Thoracic aorta (tissue), 2 donors: ENCODE results near the gene IKBKE. TPM values are rescaled to one million over a fixed set of nuclear protein-coding genes. Genes with fewer than 3 reads are reported as not detected.

Source experiments
- ATAC-seq: fragments of 150-250 bp; one replicate; pipeline ENCODE4 v1.8.0; 2017; ENCODE audit warnings: low read depth; ENCODE audit not compliant: insufficient number of reproducible peaks, low FRiP score
- DNase-seq: peaks from one replicate; pipeline ENCODE4 v3.0.0-alpha.2; 2020; ENCODE audit warnings: low spot score
- H3K27ac ChIP-seq, 2 donors: fragments of 200-600 bp; sonication (generic); 1 replicate in 1 of 2; 2 replicates in 1 of 2; pipeline ENCODE4 v1.5.1; 2016; ENCODE audit warnings: mild to moderate bottlenecking in 2 of 2, moderate library complexity in 2 of 2
- H3K27me3 ChIP-seq: fragments of 200-600 bp; sonication (generic); replicated peaks from 2 replicates; pipeline ENCODE4 v1.6.0; 2016; ENCODE audit warnings: mild to moderate bottlenecking; ENCODE audit not compliant: insufficient read depth
- H3K36me3 ChIP-seq: fragments of 200-600 bp; sonication (generic); one replicate; pipeline ENCODE4 v1.5.1; 2016
- H3K4me1 ChIP-seq, 2 donors: fragments of 200-600 bp; sonication (generic); 1 replicate in 1 of 2; 2 replicates in 1 of 2; pipeline versions ENCODE4 v1.5.1 to v1.6.0; 2016; ENCODE audit warnings: low read depth in 2 of 2, mild to moderate bottlenecking in 1 of 2; ENCODE audit not compliant: control insufficient read depth in 1 of 2
- H3K4me3 ChIP-seq: fragments of 200-600 bp; sonication (generic); 2 replicates; pipeline ENCODE4 v1.5.1; 2016; ENCODE audit warnings: mild to moderate bottlenecking
- H3K9me3 ChIP-seq: fragments of 200-600 bp; sonication (generic); 2 replicates; pipeline ENCODE4 v1.5.1; 2016
- total RNA-seq, 2 donors: library from RNA; depleted of rRNA; stranded (reverse); fragments of >200 nt; gene quantifications; one replicate each; pipeline versions ENCODE4 v1.1.0 to v1.2.3, GENCODE V29; 2016
- TF ChIP-seq, protein P1 (sequence below): fragments of 200-600 bp; sonication (generic); IDR thresholded peaks from one replicate; pipeline ENCODE4 v1.5.1; 2019; ENCODE audit warnings: antibody characterized with exemption

Gene IKBKE
- total RNA-seq, 2 donors from 2014 or later = 5.8 to 16.1 TPM

GRCh38 chr1:206451134-206451686, 19.1 kb upstream of the IKBKE start:
- no peak for ATAC-seq
- Histone ChIP-seq H3K4me1 (peaks cover 0 to under 1% of the 10 kb centered on the region in 2 donors), H3K27me3 (no peaks in the 10 kb centered on the region), H3K27ac (no peak overlapping the region), H3K4me3 (no peak overlapping the region), H3K9me3 (no peaks in the 10 kb centered on the region), H3K36me3 (peaks cover 33% of the 10 kb centered on the region)
- DNase-seq = no peak
- TF ChIP-seq, protein P1, sequence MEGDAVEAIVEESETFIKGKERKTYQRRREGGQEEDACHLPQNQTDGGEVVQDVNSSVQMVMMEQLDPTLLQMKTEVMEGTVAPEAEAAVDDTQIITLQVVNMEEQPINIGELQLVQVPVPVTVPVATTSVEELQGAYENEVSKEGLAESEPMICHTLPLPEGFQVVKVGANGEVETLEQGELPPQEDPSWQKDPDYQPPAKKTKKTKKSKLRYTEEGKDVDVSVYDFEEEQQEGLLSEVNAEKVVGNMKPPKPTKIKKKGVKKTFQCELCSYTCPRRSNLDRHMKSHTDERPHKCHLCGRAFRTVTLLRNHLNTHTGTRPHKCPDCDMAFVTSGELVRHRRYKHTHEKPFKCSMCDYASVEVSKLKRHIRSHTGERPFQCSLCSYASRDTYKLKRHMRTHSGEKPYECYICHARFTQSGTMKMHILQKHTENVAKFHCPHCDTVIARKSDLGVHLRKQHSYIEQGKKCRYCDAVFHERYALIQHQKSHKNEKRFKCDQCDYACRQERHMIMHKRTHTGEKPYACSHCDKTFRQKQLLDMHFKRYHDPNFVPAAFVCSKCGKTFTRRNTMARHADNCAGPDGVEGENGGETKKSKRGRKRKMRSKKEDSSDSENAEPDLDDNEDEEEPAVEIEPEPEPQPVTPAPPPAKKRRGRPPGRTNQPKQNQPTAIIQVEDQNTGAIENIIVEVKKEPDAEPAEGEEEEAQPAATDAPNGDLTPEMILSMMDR = no peak

DNA sequence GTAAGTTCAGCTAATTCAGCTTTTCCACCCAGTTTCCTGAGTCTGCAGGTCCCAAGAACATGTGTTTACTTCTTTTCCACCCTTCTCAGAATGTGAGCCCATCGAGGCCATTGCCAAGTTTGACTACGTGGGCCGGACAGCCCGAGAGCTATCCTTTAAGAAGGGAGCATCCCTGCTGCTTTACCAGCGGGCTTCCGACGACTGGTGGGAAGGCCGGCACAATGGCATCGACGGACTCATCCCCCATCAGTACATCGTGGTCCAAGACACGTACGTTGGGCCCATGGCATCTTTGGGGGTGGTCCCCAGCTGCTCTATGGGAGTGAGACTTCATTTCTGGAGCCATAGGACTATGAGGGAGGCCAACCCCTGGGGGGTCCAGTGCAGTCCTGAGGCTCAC, 17.2 kb upstream of the IKBKE start:
- TF ChIP-seq, protein P1 = no peak
- Histone ChIP-seq H3K27me3 (no peaks in the 10 kb centered on the region), H3K36me3 (peaks cover 30% of the 10 kb centered on the region), H3K9me3 (no peaks in the 10 kb centered on the region), H3K4me3 (no peak overlapping the region), H3K27ac (no peak overlapping the region), H3K4me1 (peaks cover 0 to 4% of the 10 kb centered on the region in 2 donors)
- DNase-seq (no peak), ATAC-seq (no peak)

DNA sequence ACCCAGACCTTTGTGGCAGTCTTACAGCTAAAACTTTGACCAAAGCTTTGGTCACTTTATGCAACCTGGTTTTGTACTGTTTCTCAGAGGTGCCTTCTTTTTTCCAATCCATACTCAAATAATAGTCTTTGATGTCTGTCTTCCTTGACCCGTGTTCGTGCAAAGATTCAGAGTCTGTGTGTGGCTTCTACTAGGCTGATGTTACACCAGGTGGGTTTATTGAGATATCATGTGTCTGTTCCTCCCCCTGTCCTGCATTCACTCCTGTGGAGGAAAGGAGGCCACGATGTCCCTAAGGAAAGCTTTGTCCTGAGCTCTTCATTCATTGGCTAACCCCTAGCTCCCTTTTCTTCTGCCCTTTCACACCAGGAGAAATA, 15.0 kb upstream of the IKBKE start:
- Histone ChIP-seq H3K4me3 (no peak overlapping the region), H3K36me3 (peaks cover 30% of the 10 kb centered on the region), H3K27me3 (no peaks in the 10 kb centered on the region), H3K9me3 (no peaks in the 10 kb centered on the region), H3K4me1 (peaks cover 0 to 4% of the 10 kb centered on the region in 2 donors), H3K27ac (no peak overlapping the region)
- ATAC-seq (no peak), DNase-seq (no peak)
- TF ChIP-seq, protein P1 = no peak

DNA sequence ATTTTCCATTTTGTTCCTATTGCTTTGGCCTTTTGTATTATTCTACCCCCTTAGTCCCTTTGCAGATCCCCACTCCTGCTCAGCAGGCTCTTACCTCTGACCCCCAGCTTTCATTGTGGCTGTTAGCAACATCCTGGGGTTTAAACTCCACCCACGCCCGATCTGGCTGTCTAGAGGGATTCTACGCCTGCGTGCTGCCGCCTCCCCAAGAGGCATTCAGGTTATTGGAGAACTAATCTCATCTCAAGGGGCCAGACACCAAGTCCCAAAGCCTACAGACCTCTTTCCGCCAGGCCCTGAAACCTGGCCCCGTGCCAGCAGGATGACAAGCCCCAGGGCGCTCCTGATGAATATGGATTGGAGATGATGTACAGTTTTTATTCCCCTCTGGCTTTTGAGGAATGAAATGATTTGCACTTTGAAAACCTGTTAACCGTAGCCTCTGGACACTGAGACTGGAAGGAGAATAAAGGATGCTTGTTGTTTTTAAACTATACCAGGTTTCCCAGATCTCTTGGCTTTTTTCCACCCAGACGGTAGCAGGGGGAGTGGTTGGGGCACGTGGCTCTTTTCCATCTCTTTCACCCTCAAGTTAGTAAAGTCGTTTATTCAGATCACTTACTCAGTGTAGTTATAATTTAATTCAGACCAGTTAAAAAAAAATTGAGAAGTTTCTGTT, 14.5 kb upstream of the IKBKE start:
- no peak overlapping the region for H3K4me3 ChIP-seq
- DNase-seq (no peak), ATAC-seq (no peak)
- peaks cover 0 to 4% of the 10 kb centered on the region in 2 donors for H3K4me1 ChIP-seq
- TF ChIP-seq, protein P1 = no peak
- H3K27me3 ChIP-seq = no peaks in the 10 kb centered on the region
- no peak overlapping the region for H3K27ac ChIP-seq
- peaks cover 25% of the 10 kb centered on the region for H3K36me3 ChIP-seq
- H3K9me3 ChIP-seq = no peaks in the 10 kb centered on the region

DNA sequence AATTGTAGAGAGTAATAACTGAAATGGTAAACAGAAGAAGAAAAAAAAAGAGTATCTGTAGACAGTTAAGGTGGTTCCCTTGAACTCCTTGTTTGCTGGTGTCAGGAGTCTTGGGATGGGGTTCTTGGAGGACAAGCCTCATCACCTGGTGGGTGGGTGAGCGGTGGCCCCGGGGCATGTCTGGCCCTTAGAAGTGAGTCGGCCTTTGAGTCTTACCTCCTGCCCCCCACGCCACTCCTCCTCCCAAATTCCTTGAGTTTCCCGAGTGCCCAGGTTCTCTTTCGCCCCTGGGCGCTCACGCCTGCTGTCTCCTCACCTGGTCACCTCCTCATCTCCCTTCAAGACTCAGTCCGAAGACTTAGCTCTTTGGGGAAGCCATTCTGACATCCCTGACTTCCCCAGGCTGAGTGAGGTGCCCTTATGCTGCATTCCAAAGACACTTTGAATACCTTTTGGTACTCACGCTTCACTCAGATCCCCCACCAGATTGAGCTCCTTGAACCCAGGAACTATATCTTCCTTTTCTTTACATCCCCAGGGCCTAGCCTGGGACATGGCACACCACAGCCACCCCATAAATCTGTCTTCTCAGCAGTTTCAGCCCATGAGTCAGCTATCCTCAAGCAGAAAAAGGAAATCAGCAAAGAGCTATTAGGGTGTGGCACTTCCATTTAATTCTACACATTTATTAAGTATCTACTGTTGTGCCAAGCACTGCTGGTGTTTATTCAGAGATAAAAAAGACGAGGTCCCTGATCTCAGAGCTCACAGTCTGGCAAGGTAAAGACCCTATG, 13.5 kb upstream of the IKBKE start:
- ATAC-seq (no peak), DNase-seq (no peak)
- Histone ChIP-seq H3K9me3 (no peaks in the 10 kb centered on the region), H3K4me3 (no peak overlapping the region), H3K4me1 (peaks cover 0 to 4% of the 10 kb centered on the region in 2 donors), H3K27me3 (no peaks in the 10 kb centered on the region), H3K27ac (peak overlapping the region in 1 of 2 donors; percentile 7), H3K36me3 (peaks cover 23% of the 10 kb centered on the region)
- TF ChIP-seq, protein P1 = no peak
